ENCODE data around the gene LGR4. TPM values are rescaled to one million over a fixed set of nuclear protein-coding genes. Genes with fewer than 3 reads are reported as not detected.

Gene LGR4
- total RNA-seq, 1 donor from 2014 or later = 154 TPM

- TF ChIP-seq CTCF (IDR thresholded peaks at IDR 0.05; ENCODE audit: unreplicated experiment) = no peak
- H3K27me3 Mint-ChIP-seq = no peaks in the 10 kb centered on the region
- no peaks in the 10 kb centered on the region for H3K9me3 Mint-ChIP-seq (ENCODE audit: low read depth)
- peaks cover 74% of the 10 kb centered on the region for H3K4me1 Mint-ChIP-seq (ENCODE audit: low read depth)
- H3K27ac Mint-ChIP-seq = peak overlapping the region; percentile 98
- DNase-seq (ENCODE audit: low spot score, unreplicated experiment) = no peak
- H3K36me3 Mint-ChIP-seq (ENCODE audit: insufficient read depth) = peaks cover 2% of the 10 kb centered on the region
- peak overlapping the region; percentile 59 for H3K4me3 Mint-ChIP-seq (ENCODE audit: low read depth)
Measured at GRCh38 chr11:27396259-27396839, 76.2 kb downstream of the LGR4 start.

- H3K9me3 Mint-ChIP-seq (ENCODE audit: low read depth) = no peaks in the 10 kb centered on the region
- peaks cover 77% of the 10 kb centered on the region for H3K4me1 Mint-ChIP-seq (ENCODE audit: low read depth)
- no peaks in the 10 kb centered on the region for H3K27me3 Mint-ChIP-seq
- peaks cover 1% of the 10 kb centered on the region for H3K36me3 Mint-ChIP-seq (ENCODE audit: insufficient read depth)
- DNase-seq (ENCODE audit: low spot score, unreplicated experiment) = no peak
- H3K27ac Mint-ChIP-seq = peak overlapping the region; percentile 98
- H3K4me3 Mint-ChIP-seq (ENCODE audit: low read depth) = peak overlapping the region; percentile 59
- no peak for TF ChIP-seq CTCF (IDR thresholded peaks at IDR 0.05; ENCODE audit: unreplicated experiment)
Measured at GRCh38 chr11:27395556-27396258, 76.9 kb downstream of the LGR4 start.

GRCh38 chr11:27394781-27395228, 77.8 kb downstream of the LGR4 start:
- peak overlapping the region; percentile 98 for H3K27ac Mint-ChIP-seq
- no peak for DNase-seq (ENCODE audit: low spot score, unreplicated experiment)
- no peak overlapping the region for H3K4me3 Mint-ChIP-seq (ENCODE audit: low read depth)
- H3K36me3 Mint-ChIP-seq (ENCODE audit: insufficient read depth) = peaks cover 1% of the 10 kb centered on the region
- no peaks in the 10 kb centered on the region for H3K27me3 Mint-ChIP-seq
- H3K9me3 Mint-ChIP-seq (ENCODE audit: low read depth) = no peaks in the 10 kb centered on the region
- TF ChIP-seq CTCF (IDR thresholded peaks at IDR 0.05; ENCODE audit: unreplicated experiment) = no peak
- peaks cover 82% of the 10 kb centered on the region for H3K4me1 Mint-ChIP-seq (ENCODE audit: low read depth)

- Mint-ChIP-seq H3K4me1 (ENCODE audit: low read depth) (peaks cover 82% of the 10 kb centered on the region), H3K4me3 (ENCODE audit: low read depth) (no peak overlapping the region), H3K9me3 (ENCODE audit: low read depth) (no peaks in the 10 kb centered on the region), H3K27me3 (no peaks in the 10 kb centered on the region), H3K36me3 (ENCODE audit: insufficient read depth) (peaks cover 1% of the 10 kb centered on the region), H3K27ac (peak overlapping the region; percentile 84)
- no peak for DNase-seq (ENCODE audit: low spot score, unreplicated experiment)
- TF ChIP-seq CTCF (IDR thresholded peaks at IDR 0.05; ENCODE audit: unreplicated experiment) = no peak
Measured at GRCh38 chr11:27392278-27393114, 80.1 kb downstream of the LGR4 start.

GRCh38 chr11:27391331-27392015, 81.1 kb downstream of the LGR4 start:
- Mint-ChIP-seq H3K36me3 (ENCODE audit: insufficient read depth) (peaks cover 5% of the 10 kb centered on the region), H3K4me3 (ENCODE audit: low read depth) (peak overlapping the region; percentile 1), H3K4me1 (ENCODE audit: low read depth) (peaks cover 82% of the 10 kb centered on the region), H3K9me3 (ENCODE audit: low read depth) (no peaks in the 10 kb centered on the region), H3K27me3 (no peaks in the 10 kb centered on the region), H3K27ac (peak overlapping the region; percentile 33)
- no peak for DNase-seq (ENCODE audit: low spot score, unreplicated experiment)
- no peak for TF ChIP-seq CTCF (IDR thresholded peaks at IDR 0.05; ENCODE audit: unreplicated experiment)
